ENCODE data around the gene PRKRIP1. TPM values are rescaled to one million over a fixed set of nuclear protein-coding genes. Genes with fewer than 3 reads are reported as not detected.

PRKRIP1 gene
- polyA plus RNA-seq, 3 donors: 6.6 to 27.0 (median 7.4) TPM

DNA sequence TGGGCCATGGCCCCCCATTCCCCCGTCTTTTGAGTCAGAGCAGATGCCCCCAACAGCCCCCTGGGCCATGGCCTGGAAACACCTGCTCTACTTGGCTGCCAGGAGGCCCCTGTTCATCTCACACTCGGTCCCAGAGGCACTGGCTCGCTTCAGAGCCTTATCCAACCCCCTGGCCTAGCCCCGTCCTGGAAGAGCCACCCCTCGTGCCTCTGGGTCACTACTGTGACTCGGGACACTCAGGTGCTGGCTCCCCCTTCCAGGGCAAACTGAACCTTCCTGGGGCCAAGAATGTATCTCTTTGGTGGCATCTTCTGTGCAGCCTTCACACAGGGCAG, 75.6 kb downstream of the PRKRIP1 start:
- Histone ChIP-seq H3K9me3 (replicated peaks in 1 of 2; ENCODE audit: control insufficient read depth in 1 of 2, insufficient read depth in 1 of 2, low read length in 2 of 2) (no peaks in the 10 kb centered on the region), H3K4me2 (replicated peaks; ENCODE audit: extremely low read depth, low read length, poor library complexity, severe bottlenecking) (no peak overlapping the region), H2AFZ (ENCODE audit: insufficient read depth, low read depth, low read length, poor library complexity, severe bottlenecking) (no peak overlapping the region), H3K9ac (ENCODE audit: insufficient read depth, low read length, poor library complexity, severe bottlenecking) (no peak overlapping the region), H3K4me1 (ENCODE audit: control insufficient read depth in 1 of 2, insufficient read depth in 2 of 2, low read length in 2 of 2) (no peaks in the 10 kb centered on the region), H3K27me3 (ENCODE audit: control insufficient read depth in 2 of 2, insufficient read depth in 2 of 2, low read length in 2 of 2) (no peaks in the 10 kb centered on the region), H3K79me2 (ENCODE audit: insufficient read depth, low read length) (no peaks in the 10 kb centered on the region), H3K36me3 (replicated peaks in 1 of 2; ENCODE audit: control insufficient read depth in 1 of 2, insufficient read depth in 2 of 2, low read length in 2 of 2) (peaks cover 15 to 19% of the 10 kb centered on the region in 2 donors), H4K20me1 (ENCODE audit: insufficient read depth, low read length) (peaks cover 9% of the 10 kb centered on the region), H3K4me3 (replicated peaks in 1 of 3; ENCODE audit: low read depth in 2 of 3, low read length in 3 of 3) (no peak overlapping the region), H3K27ac (ENCODE audit: low read depth in 1 of 2, low read length in 2 of 2) (no peak overlapping the region)
- Mint-ChIP-seq H3K4me3 (no peak overlapping the region), H3K27ac (peak overlapping the region in 1 of 7 donors; percentile 32), H3K4me1 (peaks cover 3% of the 10 kb centered on the region), H3K36me3 (peaks cover 12 to 25% of the 10 kb centered on the region in 2 donors), H3K27me3 (ENCODE audit: low read depth in 3 of 3) (peaks cover 0 to 2% (median 0%) of the 10 kb centered on the region in 3 donors), H3K9me3 (no peaks in the 10 kb centered on the region)
- 95% methylated on average over 6 of the region's 6 CpGs for whole genome bisulfite sequencing (ENCODE audit: insufficient coverage)
- intact Hi-C loops (cut with micrococcal nuclease): no loop called here
- no peak for TF ChIP-seq CTCF (IDR thresholded peaks at IDR 0.05)
- DNase-seq: no peak

- H2AFZ ChIP-seq (ENCODE audit: insufficient read depth, low read depth, low read length, poor library complexity, severe bottlenecking): no peak overlapping the region
- peaks cover 2% of the 10 kb centered on the region for H3K4me1 Mint-ChIP-seq
- H3K9me3 Mint-ChIP-seq: no peaks in the 10 kb centered on the region
- peaks cover 12 to 25% of the 10 kb centered on the region in 2 donors for H3K36me3 Mint-ChIP-seq
- H3K9ac ChIP-seq (ENCODE audit: insufficient read depth, low read length, poor library complexity, severe bottlenecking): no peak overlapping the region
- H3K4me2 ChIP-seq (replicated peaks; ENCODE audit: extremely low read depth, low read length, poor library complexity, severe bottlenecking): no peak overlapping the region
- no peak for TF ChIP-seq CTCF (IDR thresholded peaks at IDR 0.05)
- no peak overlapping the region for H3K27ac ChIP-seq (ENCODE audit: low read depth in 1 of 2, low read length in 2 of 2)
- peak overlapping the region in 1 of 7 donors; percentile 32 for H3K27ac Mint-ChIP-seq
- H3K9me3 ChIP-seq (replicated peaks in 1 of 2; ENCODE audit: control insufficient read depth in 1 of 2, insufficient read depth in 1 of 2, low read length in 2 of 2): no peaks in the 10 kb centered on the region
- H3K27me3 Mint-ChIP-seq (ENCODE audit: low read depth in 3 of 3): peaks cover 0 to 2% (median 0%) of the 10 kb centered on the region in 3 donors
- intact Hi-C loops (cut with micrococcal nuclease): no loop called here
- no peaks in the 10 kb centered on the region for H3K4me1 ChIP-seq (ENCODE audit: control insufficient read depth in 1 of 2, insufficient read depth in 2 of 2, low read length in 2 of 2)
- H3K79me2 ChIP-seq (ENCODE audit: insufficient read depth, low read length): no peaks in the 10 kb centered on the region
- H3K36me3 ChIP-seq (replicated peaks in 1 of 2; ENCODE audit: control insufficient read depth in 1 of 2, insufficient read depth in 2 of 2, low read length in 2 of 2): peaks cover 15 to 19% of the 10 kb centered on the region in 2 donors
- no peak overlapping the region for H3K4me3 Mint-ChIP-seq
- H4K20me1 ChIP-seq (ENCODE audit: insufficient read depth, low read length): peaks cover 9% of the 10 kb centered on the region
- H3K4me3 ChIP-seq (replicated peaks in 1 of 3; ENCODE audit: low read depth in 2 of 3, low read length in 3 of 3): no peak overlapping the region
- H3K27me3 ChIP-seq (ENCODE audit: control insufficient read depth in 2 of 2, insufficient read depth in 2 of 2, low read length in 2 of 2): no peaks in the 10 kb centered on the region
- DNase-seq: no peak
- WGBS (ENCODE audit: insufficient coverage): 80% methylated on average over 11 of the region's 31 CpGs
Observed at GRCh38 chr7:102472126-102473041, 76.2 kb downstream of the PRKRIP1 start.

All from CD14-positive monocyte (primary cell).